Measurements from ENCODE around the gene SPSB2.

The SPSB2 gene

DNA sequence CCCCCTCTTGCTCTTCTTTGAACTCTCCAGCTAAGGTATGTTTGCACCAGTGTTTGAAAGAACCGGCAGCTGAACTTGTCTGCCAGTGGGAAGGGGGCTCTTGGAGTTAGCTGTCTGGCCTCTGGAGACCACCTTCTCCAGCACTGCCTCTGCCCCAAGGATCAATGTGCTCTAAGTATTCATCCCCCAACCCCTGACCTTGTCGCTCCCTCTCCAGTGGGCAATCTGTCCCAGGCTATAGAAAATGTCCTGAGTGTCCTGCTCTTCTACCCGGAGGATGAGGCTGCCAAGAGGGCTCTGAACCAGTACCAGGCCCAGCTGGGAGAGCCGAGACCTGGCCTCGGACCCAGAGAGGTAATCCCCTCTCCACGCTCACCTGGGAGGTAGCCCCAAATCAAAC is 42.1 kb downstream of the SPSB2 start:
- DNase-seq (ENCODE audit: low read depth) = no peak

DNA sequence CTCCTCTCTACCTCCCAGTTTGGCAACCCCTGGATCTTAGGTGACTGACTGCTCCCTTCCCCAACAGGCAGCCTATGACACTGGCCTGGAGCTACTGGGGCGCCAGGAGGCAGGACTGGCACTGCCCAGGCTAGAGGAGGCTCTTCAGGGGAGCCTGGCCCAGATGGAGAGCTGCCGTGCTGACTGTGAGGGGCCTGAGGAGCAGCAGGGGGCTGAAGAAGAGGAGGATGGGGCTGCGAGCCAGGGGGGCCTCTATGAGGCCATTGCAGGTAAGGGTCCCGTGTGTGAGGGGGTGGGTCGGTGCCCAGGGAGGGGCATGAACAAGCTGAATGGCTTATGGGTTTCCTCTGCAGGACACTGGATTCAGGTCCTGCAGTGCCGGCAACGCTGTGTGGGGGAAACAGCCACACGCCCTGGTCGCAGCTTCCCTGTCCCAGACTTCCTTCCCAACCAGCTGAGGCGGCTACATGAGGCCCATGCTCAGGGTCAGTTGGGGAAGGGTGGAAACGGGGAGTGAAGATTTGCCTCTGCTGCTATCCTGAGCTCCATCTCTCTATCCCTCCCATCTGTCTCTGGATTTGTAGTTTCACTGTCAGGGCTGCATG is 42.7 kb downstream of the SPSB2 start:
- DNase-seq (ENCODE audit: low read depth) = no peak

DNA sequence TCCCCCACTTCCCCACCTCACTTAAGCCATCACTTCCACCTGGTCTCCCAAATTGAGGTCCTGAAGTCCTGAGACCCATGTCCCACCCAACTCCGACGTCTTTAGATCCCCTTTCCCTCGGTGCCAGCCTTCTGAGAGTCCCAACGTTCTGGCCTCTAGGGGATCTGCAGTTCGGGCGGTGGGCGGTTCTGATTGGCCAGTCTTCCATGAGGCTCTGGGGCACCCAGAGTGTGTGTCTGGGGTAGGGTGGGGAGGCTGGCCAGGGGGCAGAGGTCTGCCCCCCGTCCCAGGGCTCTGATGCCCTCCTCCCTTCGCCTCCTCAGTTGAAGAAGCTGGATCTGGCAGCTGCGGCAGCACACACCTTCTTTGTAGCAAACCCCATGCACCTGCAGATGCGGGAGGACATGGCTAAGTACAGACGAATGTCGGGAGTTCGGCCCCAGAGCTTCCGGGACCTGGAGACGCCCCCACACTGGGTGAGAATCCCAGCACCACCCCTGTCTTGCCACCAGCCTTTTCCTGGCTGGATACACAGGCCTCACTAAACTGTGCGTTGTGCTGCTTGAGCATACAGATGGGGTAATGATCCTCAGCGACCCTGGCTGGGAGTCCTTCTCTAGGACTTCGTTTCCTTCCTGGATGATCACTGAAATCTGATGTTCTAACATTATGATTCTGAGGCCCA is 43.4 kb downstream of the SPSB2 start:
- DNase-seq (ENCODE audit: low read depth) = no peak

DNA sequence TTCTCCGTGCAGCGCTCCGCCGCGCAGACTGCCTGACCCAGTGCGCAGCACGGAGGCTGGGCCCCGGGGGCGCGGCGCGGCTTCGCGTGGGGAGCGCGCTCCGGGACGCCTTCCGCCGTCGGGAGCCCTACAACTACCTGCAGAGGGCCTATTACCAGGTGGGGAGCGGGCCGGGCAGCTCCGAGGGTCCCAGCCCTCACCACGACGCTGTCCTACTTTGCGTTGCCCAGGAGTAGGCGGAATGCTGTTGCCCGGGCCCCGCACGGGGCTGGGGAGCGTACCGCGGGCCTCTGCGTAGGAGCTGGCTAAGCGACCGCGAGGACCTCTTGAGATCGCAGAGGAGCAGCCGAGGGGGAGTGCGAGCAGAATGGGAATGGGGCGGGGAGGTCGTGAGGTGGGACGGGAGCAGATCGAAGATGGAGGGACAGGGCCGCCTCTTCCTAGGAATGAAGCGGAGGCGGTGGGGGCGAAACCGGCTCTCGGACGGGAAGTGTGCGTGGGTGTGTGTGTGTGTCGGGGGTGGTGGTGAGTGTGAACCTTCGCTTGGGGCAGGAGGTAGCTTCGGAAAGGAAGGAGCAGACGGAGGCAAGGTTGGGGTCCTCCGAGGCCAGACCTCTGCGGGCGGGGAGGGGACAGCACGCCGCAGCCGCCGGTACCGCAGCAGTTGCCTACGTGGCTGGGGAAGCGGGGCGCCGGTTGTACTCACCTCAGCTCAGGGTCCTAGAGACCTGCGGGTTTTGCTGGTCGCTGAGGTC is 44.1 kb downstream of the SPSB2 start:
- DNase-seq (ENCODE audit: low read depth) = peak; percentile 32

DNA sequence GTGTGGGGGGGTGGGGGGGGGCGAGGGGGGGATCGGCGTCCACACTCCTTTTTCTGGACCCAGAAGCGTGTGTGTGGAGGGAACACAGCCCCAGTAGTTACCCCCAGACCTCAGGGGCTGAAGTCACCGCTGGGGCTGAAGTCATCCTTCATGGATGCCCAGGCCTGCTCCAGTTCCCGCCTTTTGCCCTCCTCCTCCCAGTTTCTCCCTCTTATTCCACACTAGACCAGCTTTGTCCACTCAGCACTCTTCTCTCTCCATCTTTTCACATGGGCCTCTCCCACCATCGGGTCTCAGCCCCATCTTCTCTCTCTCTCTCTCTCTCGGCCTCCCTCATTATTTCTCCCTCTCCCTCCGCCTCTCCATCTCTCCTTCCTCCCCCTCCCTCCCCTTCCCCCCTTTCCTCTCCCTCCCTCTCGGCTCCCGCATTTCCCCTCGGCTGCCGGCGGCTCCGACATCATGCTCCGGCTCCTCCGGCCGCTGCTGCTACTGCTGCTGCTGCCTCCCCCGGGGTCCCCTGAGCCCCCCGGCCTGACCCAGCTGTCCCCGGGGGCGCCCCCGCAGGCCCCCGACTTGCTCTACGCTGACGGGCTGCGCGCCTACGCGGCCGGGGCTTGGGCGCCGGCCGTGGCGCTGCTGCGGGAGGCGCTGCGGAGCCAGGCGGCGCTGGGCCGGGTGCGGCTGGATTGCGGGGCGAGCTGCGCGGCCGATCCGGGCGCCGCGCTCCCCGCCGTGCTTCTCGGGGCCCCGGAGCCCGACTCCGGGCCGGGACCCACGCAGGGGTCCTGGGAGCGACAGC is 44.9 kb downstream of the SPSB2 start, which contains the start of gene P3H3:
Gene P3H3, plus strand, starts transcription at position 426 of the 799 bp plus-strand sequence. Its CDS starts 34 bp downstream, at position 460.
- no peak for DNase-seq (ENCODE audit: low read depth)

DNA sequence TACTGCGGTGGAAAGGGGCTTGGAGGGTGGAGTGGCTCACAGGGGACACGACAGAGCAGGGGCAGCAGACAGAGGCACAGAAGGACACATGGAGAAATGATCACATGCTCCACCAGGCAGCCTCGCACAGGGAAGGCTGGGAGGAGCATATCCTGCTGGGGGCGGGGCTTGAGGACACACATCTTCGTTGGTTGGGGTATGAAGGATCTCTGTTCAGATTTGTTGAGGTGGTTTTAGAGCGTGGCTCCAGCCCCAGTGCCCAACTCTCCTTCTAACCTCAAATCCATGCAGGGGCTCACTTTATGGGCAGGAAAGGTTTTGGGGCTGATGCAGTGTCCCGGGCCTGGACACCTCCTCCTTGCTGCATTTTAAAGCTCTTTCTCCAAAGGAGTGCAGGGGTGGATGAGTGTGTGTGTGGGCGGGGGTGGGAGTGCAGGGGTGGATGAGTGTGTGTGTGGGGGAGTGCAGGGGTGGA is 45.6 kb downstream of the SPSB2 start:
- peak; percentile 22 for DNase-seq (ENCODE audit: low read depth)

DNA sequence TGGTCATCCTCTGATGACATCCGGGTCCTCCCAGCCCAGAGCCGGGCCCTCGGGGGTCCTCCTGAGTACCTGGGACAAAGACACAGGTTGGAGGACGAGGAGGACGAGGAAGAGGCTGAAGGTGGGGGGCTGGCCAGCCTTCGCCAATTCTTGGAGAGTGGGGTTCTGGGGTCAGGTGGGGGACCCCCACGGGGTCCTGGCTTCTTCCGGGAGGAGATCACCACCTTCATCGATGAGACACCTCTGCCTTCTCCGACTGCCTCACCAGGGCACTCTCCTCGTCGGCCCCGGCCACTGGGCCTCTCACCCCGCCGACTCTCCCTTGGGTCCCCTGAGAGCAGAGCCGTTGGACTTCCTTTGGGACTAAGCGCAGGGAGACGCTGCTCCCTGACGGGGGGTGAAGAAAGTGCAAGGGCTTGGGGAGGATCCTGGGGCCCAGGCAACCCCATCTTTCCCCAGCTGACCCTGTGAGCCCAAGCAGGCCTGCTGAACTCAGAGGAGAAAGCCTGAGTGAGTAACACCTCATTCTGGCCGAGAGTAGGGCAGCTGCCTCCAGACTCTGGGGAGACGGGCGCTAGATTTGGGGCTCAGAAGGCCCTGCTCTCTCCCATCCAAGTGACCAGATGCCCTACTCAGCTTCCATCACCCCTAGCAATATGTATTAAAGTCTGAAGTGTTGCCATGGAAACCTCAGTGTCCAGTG is 46.2 kb downstream of the SPSB2 start:
- no peak for DNase-seq (ENCODE audit: low read depth)

DNA sequence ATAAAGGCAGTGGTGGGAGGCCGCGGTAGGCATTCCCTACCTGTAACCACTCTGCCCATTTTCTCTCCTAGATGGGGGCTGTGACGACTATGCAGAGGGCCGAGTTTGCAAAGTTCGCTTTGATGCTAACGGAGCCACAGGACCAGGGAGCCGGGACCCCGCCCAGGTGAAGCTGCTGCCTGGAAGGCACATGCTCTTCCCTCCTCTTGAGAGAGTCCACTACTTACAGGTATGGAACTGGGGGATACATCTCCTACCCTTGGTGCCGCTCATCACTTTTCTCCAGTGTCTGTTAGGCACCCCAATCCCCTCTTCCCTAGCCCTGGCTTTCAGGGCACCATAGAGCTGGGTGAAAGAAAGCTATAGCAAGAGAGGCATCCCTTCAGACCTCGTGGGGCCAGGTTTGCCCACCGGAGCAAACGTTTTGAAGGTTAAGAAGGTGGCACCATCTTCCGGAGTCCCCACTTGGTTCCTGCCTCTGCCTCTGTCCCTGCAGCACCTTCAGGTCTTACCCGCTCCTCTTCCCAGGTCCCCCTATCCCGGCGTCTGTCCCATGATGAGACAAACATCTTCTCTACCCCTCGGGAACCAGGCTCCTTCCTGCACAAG is 46.9 kb downstream of the SPSB2 start:
- DNase-seq (ENCODE audit: low read depth) = no peak

DNA sequence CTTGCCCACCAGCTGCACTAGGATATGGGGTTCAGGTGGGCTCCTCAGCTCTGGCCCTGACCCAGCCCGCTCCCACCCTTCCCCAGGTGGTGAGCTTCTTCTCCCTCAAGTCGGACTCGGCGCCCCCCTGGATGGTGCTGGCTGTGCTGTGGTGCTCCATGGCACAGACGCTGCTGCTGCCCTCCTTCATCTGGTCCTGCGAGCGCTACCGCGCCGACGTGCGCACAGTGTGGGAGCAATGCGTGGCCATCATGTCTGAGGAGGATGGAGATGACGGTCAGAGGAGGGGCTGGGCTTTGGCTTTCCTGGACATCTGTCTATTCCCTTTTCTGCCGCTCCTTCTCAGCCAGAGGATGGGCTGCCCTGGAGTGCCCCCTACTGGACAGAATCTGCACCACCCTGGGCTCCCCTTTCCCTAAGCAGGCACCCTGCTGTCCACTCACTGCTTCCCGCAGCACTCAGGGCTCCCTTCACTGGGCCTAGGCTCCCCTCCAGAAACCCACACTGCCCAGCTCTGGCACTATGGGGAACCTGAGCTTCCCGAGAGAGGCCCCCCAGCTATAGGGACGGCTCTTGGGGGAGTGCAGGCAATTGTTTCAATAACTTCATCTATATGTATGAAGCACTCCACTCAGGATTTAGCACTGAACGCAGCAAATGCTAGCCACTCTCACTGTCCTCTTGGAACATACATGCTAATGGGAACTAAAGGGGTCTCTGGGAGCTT is 47.5 kb downstream of the SPSB2 start:
- DNase-seq (ENCODE audit: low read depth) = peak; percentile 67

DNA sequence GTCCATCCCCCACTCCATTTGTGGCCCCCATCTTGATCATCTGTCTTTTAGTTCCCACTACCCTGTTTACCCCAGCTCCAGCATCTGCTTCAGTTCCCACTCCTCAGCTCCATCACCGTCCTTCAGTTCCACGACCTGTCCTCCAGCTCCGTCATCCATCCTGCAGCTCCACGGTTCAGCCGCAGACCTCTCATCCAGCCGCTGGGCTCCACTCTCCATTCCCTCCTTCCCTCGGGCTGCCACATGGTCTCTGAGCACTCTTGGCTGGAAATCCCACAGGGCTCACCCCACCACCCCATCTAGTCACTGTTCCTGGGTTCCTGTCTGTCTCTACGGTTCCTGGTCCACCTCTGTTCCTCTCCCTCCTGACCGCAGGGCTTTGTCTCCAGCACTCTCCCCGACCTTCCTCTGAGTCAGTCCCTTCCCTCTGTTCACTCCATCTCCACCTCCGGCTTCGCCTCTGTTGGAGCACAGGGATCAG is 48.2 kb downstream of the SPSB2 start:
- DNase-seq (ENCODE audit: low read depth) = no peak

DNA sequence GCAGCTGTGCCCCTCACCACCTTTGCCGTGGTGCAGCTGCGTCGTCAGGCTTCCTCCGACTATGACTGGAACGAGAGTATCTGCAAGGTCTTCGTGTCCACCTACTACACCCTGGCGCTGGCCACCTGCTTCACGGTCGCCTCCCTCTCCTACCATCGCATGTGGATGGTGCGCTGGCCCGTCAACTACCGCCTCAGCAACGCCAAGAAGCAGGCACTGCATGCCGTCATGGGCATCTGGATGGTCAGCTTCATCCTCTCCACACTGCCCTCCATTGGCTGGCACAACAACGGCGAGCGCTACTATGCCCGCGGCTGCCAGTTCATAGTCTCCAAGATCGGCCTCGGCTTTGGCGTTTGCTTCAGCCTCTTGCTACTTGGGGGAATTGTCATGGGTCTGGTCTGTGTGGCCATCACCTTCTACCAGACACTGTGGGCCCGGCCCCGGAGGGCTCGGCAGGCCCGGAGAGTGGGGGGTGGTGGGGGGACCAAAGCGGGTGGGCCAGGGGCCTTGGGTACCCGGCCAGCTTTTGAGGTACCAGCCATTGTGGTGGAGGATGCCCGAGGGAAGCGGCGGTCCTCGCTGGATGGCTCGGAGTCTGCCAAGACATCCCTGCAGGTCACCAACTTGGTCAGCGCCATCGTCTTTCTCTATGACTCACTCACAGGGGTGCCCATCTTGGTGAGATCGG is 48.9 kb downstream of the SPSB2 start:
- no peak for DNase-seq (ENCODE audit: low read depth)

DNA sequence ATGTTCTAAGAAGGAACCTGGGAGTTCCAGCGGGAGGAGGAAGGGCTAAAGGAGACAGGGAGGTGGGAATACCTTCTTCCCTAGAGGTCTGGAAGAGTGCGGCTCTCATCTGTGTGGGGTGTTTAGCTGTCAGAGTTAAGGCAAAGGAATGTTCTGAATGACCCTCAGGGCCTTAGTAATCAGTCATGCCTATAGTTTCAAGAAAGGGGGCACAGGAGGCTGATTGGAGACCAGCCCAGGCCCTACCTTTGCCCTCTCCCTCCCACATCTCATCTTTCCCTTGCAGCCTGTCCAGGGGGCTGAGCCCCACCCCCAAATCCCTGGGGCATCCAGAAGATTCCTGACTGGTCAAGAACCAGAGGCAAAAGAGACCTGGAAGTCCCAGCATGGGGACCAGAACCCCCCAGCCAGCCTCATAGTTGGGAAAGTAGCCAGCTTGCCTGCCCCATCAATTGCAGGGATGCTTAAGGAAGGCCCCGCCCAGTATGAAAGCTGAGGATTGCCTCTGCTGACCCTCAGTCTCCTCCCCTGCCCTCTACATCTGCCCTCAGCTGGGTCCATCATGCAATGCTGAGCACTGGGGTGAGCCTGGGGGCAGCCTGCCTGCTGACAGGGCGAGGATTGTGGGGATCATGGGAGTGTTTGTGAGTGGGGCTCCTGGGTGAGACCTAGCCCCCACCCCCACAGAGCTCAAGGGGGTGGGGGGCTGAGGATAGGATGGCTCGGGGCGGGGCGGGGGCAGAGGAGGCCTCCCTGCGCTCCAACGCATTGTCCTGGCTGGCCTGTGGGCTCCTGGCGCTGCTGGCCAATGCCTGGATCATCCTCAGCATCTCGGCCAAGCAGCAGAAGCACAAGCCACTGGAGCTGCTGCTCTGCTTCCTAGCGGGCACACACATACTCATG is 49.7 kb downstream of the SPSB2 start:
- DNase-seq (ENCODE audit: low read depth) = no peak

DNA sequence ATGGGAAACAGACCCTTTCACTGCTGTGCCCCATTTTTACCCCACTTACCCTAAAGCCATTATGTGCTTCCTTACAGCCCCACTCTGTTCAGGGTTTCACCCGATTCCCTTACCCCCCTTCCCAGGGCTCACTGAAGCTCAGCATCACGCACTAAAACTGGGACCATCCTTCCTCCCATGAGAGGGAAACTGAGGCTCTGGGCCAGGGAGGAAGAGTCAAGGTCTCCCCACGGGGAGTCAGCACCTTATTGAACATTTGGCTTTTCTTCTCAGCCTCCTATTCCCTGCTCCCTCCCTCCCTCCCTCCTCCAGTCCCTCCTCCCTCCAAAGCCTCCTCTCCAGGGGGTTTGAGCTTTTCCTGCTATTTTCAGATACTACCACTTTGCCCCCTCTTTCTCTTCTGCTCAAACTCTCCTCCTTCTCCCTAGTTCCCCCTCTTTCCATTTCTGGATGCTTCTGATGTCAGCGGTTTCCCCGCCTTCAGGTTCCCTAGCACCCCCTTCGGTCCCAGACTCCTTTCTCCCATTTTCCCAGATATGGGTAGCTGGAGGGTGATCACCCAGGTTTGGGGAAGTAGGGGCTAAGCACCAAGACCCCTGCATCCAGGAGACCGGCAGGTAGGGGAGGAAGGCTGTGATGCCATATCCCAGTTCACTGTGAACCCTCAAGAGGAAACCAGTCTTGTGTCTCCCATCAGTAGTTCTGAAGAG is 50.5 kb downstream of the SPSB2 start:
- no peak for DNase-seq (ENCODE audit: low read depth)

DNA sequence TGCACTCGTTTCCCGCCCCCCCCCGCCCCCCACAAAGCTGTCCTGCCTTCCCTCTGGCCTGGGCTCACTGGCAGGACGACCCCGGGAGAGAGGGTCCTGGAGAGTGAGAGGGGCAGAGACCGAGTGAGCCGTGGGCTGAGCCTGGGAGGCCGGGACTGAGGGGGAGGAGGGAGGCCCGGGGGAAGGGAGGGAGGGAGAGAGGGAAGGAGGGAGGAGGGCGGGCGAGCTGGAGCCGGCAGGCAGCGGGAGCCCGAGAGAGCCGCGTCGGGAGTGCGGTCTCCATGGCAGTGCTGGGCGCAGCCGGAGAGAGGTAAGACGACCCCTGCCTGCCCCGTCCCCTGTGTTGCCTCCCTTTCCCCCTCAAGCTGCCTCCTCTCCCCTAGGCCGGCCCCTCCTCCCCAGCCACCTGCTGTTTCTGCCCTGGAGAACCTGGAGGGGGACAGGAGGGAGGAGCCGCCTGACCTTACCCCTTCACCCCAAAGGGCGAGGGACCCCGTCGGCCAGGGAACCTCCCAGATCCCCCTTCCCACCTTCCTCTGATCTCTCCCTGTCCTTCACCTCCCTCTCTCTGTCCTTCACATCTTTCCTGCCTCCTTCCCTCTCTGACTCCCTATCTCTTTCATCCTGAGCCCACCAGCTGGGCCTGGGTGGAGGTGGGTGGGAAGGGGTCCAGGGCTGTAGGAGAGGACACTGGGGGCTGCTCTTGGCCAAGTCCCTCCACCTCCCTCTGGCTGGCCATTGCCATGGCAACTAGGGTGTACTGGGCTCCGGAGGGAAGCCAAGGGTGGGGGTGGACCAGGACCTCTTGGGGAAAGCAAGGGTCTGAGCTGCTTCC is 51.3 kb downstream of the SPSB2 start, which contains the start of gene GPR162:
Gene GPR162, plus strand, starts transcription at position 231 of the 835 bp plus-strand sequence. CDS start 2,078 bp downstream, outside the sequence.
- no peak for DNase-seq (ENCODE audit: low read depth)
